MM.1S (cell line): ENCODE measurements around the gene TMEM208.

ENCODE experiments used
- CTCF ChIP-seq: fragments of 300-600 bp; sonication (generic); IDR thresholded peaks from 2 replicates; pipeline ENCODE4 v1.5.1; 2016; ENCODE audit warnings: antibody characterized with exemption, low read length, mixed read lengths
- EZH2 ChIP-seq: fragments of 300-600 bp; sonication (generic); optimal IDR thresholded peaks from 2 replicates; pipeline ENCODE3; 2017; ENCODE audit warnings: low read depth, mild to moderate bottlenecking, antibody characterized with exemption, low read length, mixed read lengths

GRCh38 chr16:67200491-67200890 is 26.4 kb upstream of the TMEM208 start:
- TF ChIP-seq CTCF (no peak), EZH2 (no peak)
